Measurements from ENCODE around the gene NDUFAF4. TPM values are rescaled to one million over a fixed set of nuclear protein-coding genes. Genes with fewer than 3 reads are reported as not detected.
A peak's percentile ranks its signal among the peaks of the same experiment; 100 is the strongest.

NDUFAF4 gene
- total and polyA plus RNA-seq, 2 of the 13 experiments (the other 11 are each of a cell fraction or from before 2014, with no cell fraction given): 41.3 to 59.7 TPM

- no peak for TF ChIP-seq ZBTB10 (CRISPR knock-in tag; IDR thresholded peaks at IDR 0.05; ENCODE audit: borderline replicate concordance)
- peak; percentile 67; the same call in 1 of the 2 replicates for TF ChIP-seq ZBTB25 (CRISPR knock-in tag; IDR thresholded peaks at IDR 0.05)
- TF ChIP-seq ZNF496 (CRISPR knock-in tag; IDR thresholded peaks at IDR 0.05; ENCODE audit: insufficient replicate concordance): no peak
- TF ChIP-seq AKNA (CRISPR knock-in tag; IDR thresholded peaks at IDR 0.05; ENCODE audit: borderline replicate concordance): no peak; the same call in 1 of the 2 replicates
- TF ChIP-seq ZMAT5 (CRISPR knock-in tag; IDR thresholded peaks at IDR 0.05; ENCODE audit: borderline replicate concordance, low read depth): no peak
- TF ChIP-seq ZNF280B (CRISPR knock-in tag; IDR thresholded peaks at IDR 0.05; ENCODE audit: borderline replicate concordance): peak; percentile 35; the same call in 1 of the 2 replicates
- TF ChIP-seq DDIT3 (CRISPR knock-in tag; IDR thresholded peaks at IDR 0.05): no peak
- no peak for TF ChIP-seq SRSF9 (IDR thresholded peaks at IDR 0.05; ENCODE audit: borderline replicate concordance, insufficient read depth, low read depth, low read length, poor library complexity, severe bottlenecking)
- no peak; the same call in 1 of the 2 replicates for TF ChIP-seq ZSCAN5A (CRISPR knock-in tag; IDR thresholded peaks at IDR 0.05; ENCODE audit: borderline replicate concordance)
- no peak for TF ChIP-seq XBP1 (CRISPR knock-in tag; IDR thresholded peaks at IDR 0.05)
- TF ChIP-seq THAP8 (CRISPR knock-in tag; IDR thresholded peaks at IDR 0.05; ENCODE audit: borderline replicate concordance): no peak
These were observed at the start of gene NDUFAF4 (continued) for GRCh38 chr6:96897396-96898240.

Measured in HepG2 (cell line).